Measurements from ENCODE around the gene COPS3.
"Not testable (repeated sequence)": the region's sequence is repeated elsewhere in the genome, so short reads cannot be mapped to it uniquely, and the experiment has no call there.

The COPS3 gene

GRCh38 chr17:17256316-17256715, 24.7 kb downstream of the COPS3 start:
- no peak overlapping the region for H3K4me3 ChIP-seq (ENCODE audit: low read depth, low read length)
- no peak for TF ChIP-seq CTCF (IDR thresholded peaks at IDR 0.05; ENCODE audit: borderline replicate concordance, insufficient read depth, low read depth, low read length)

DNA sequence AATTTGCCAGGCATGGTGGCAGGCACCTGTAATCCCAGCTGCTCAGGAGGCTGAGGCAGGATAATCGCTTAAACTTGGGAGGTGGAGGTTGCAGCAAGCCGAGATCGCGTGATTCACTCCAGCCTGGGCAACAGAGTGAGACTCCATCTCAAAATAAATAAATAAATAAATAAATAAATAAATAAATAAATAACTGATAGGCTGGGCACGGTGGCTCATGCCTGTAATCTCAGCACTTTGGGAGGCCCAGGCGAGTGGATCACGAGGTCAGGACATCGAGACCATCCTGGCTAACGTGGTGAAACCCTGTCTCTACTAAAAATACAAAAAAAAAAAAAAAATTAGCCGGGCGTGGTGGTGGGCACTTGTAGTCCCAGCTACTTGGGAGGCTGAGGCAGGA, 25.4 kb downstream of the COPS3 start:
- not testable (repeated sequence) for H3K4me3 ChIP-seq (ENCODE audit: low read depth, low read length)

GRCh38 chr17:17254036-17254435, 27.0 kb downstream of the COPS3 start:
- H3K4me3 ChIP-seq (ENCODE audit: low read depth, low read length) = no peak overlapping the region
- no peak for TF ChIP-seq CTCF (IDR thresholded peaks at IDR 0.05; ENCODE audit: borderline replicate concordance, insufficient read depth, low read depth, low read length)

GRCh38 chr17:17253406-17253805, 27.6 kb downstream of the COPS3 start:
- TF ChIP-seq CTCF (IDR thresholded peaks at IDR 0.05; ENCODE audit: borderline replicate concordance, insufficient read depth, low read depth, low read length) = no peak
- H3K4me3 ChIP-seq (ENCODE audit: low read depth, low read length) = no peak overlapping the region

GRCh38 chr17:17252149-17252661, 28.8 kb downstream of the COPS3 start:
- no peak overlapping the region for H3K4me3 ChIP-seq (ENCODE audit: low read depth, low read length)
- TF ChIP-seq CTCF (IDR thresholded peaks at IDR 0.05; ENCODE audit: borderline replicate concordance, insufficient read depth, low read depth, low read length) = no peak

DNA sequence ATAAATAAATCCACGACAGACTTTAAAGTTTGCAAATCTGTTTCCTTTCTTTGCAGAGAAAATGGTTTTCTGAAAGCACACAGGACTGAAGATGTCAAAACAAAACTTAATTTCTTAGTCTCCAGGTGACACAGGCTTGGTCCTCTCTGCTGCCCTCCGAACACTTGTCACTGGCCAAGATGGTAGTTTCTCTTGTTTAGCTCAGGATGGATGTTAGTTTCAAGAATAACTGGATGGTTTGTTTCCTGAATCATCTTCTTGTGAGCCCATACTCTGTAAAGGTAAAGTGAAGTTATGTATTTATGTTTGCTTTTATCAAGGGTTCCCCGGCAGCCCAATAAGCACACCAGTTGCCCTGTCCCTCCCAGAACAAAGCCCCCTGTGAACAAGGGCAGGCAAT, 34.2 kb downstream of the COPS3 start:
- no peak for TF ChIP-seq CTCF (IDR thresholded peaks at IDR 0.05; ENCODE audit: borderline replicate concordance, insufficient read depth, low read depth, low read length)
- H3K4me3 ChIP-seq (ENCODE audit: low read depth, low read length) = no peak overlapping the region

- TF ChIP-seq CTCF (IDR thresholded peaks at IDR 0.05; ENCODE audit: borderline replicate concordance, insufficient read depth, low read depth, low read length) = no peak
- no peak overlapping the region for H3K4me3 ChIP-seq (ENCODE audit: low read depth, low read length)
These were observed 37.9 kb downstream of the COPS3 start for GRCh38 chr17:17243163-17243562.

- H3K4me3 ChIP-seq (ENCODE audit: low read depth, low read length) = no peak overlapping the region
- TF ChIP-seq CTCF (IDR thresholded peaks at IDR 0.05; ENCODE audit: borderline replicate concordance, insufficient read depth, low read depth, low read length) = no peak
These were observed 38.8 kb downstream of the COPS3 start for GRCh38 chr17:17242246-17242645.

Measured in GM12875 (cell line).